ENCODE data around the gene RPS19. TPM values are rescaled to one million over a fixed set of nuclear protein-coding genes. Genes with fewer than 3 reads are reported as not detected.

The RPS19 gene
- total RNA-seq, 1 experiment from 2014 or later = 1,830 TPM

DNA sequence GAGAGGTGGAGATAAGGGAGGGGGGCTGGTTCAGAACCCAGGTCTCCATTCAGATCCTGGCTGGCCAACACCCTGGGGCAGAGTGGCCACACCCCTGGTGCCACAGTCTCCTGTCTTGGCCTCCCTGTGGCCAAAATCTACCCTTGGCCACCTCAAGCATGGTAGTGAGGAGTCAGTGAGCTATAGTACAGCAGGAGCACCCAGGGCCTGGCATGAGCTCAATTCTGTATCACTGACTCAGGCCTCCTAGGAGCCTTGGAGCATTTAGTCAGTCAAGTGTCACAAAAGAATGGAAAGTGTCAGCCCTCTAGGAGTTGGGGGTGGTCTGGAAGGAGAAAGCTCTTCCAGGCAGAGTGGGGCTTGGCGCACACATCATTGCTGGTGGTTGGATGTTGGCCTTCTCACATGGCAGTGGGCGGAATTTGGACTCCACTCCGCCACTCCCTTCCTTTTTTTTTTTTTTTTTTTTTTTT lies 10.4 kb downstream of the RPS19 start:
- H3K4me3 ChIP-seq (ENCODE audit: low read length) = no peak overlapping the region
- CTCF ChIA-PET = interaction anchor here (0.7 kb wide), 1 partner anchor 36 kb away, joined by 9 read pairs; no protein-coding TSS in a partner anchor
- BruUV-seq (replicated peaks) = no TSS peak
- H3F3A ChIP-seq (ENCODE audit: low read length, unreplicated experiment) = no peaks in the 10 kb centered on the region
- H3K27ac ChIP-seq (ENCODE audit: low read length) = no peak overlapping the region
- H3K9ac ChIP-seq (ENCODE audit: low read length) = no peak overlapping the region
- H3K9me2 ChIP-seq (replicated peaks; ENCODE audit: low read length) = no peaks in the 10 kb centered on the region
- POLR2A ChIA-PET (ENCODE audit: unreplicated experiment) = interaction anchor here (0.5 to 0.6 kb wide), 2 partner anchors 32 to 532 kb away, joined by 4 read pairs; no protein-coding TSS in a partner anchor
- DNase-seq (peak; percentile 40), ATAC-seq (peak; percentile 26)
- intact Hi-C loops (cut with micrococcal nuclease) = loop anchor here (5.0 kb wide), 2 partner anchors 67 to 87 kb away; partner anchors contain the start of gene RABAC1
- H4K20me1 ChIP-seq (ENCODE audit: low read length) = peaks cover 28% of the 10 kb centered on the region
- no peaks in the 10 kb centered on the region for H3K4me1 ChIP-seq (ENCODE audit: insufficient read depth, low read length)
- no peaks in the 10 kb centered on the region for H3K27me3 ChIP-seq (ENCODE audit: low read length)
- H3K36me3 ChIP-seq (ENCODE audit: low read depth, low read length) = peaks cover 41% of the 10 kb centered on the region
- H3K9me3 ChIP-seq (ENCODE audit: low read length) = no peaks in the 10 kb centered on the region
- H2AFZ ChIP-seq (ENCODE audit: low read length) = no peak overlapping the region
- H3K79me2 ChIP-seq (ENCODE audit: low read length) = peaks cover 16% of the 10 kb centered on the region
- TF ChIP-seq EZH2phosphoT487 (IDR thresholded peaks at IDR 0.05; ENCODE audit: borderline replicate concordance, low read length) = no peak
- TF ChIP-seq, protein P1, sequence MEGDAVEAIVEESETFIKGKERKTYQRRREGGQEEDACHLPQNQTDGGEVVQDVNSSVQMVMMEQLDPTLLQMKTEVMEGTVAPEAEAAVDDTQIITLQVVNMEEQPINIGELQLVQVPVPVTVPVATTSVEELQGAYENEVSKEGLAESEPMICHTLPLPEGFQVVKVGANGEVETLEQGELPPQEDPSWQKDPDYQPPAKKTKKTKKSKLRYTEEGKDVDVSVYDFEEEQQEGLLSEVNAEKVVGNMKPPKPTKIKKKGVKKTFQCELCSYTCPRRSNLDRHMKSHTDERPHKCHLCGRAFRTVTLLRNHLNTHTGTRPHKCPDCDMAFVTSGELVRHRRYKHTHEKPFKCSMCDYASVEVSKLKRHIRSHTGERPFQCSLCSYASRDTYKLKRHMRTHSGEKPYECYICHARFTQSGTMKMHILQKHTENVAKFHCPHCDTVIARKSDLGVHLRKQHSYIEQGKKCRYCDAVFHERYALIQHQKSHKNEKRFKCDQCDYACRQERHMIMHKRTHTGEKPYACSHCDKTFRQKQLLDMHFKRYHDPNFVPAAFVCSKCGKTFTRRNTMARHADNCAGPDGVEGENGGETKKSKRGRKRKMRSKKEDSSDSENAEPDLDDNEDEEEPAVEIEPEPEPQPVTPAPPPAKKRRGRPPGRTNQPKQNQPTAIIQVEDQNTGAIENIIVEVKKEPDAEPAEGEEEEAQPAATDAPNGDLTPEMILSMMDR (conservative IDR thresholded peaks at IDR 0.05; ENCODE audit: low read depth, low read length) = no peak
- H3K4me2 ChIP-seq (ENCODE audit: low read length) = no peak overlapping the region

DNA sequence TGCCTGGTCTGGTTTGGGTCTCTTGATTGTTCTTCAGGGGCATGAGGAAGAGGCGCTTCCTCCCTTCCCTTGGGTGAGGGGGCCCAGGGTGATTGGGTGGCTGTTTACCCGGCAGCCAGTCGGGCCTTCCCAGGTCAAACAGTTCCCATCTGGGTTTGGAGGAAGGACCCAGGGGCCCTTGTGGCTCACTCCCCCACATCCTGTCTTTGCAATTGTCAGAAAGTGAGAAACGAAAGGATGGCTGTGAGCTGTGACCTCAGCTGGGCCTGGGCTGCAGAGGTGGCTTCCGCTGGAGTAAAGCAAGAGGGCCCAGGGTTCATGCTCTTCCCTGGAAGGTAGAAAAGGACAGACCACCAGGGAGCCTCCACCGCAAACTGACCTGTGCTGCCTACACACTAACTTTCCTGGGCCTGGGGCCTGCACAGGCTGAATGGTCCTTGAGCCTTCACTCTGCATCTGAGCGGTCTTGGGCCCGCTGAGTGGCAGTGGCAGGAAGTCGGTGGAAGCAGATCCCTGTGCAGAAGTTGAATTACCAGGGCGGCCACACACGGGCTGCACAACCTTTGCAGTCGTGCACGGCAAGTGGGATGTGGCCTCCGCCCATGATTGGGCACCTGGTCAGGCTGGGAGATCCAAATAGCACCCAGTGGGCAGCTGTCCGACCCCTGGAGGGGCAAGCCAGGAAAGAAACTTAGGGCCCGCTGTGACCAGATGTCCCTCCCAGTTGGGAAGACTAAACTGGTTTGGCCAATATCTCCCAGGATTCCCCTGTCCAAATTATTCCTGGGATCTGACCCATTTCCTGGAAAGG lies 11.7 kb downstream of the RPS19 start:
- ChIA-PET CTCF (no interaction called here), POLR2A (ENCODE audit: unreplicated experiment) (no interaction called here)
- peaks cover 3% of the 10 kb centered on the region; the same call in 1 of the 2 replicates for H3K4me1 ChIP-seq (ENCODE audit: insufficient read depth, low read length)
- no peaks in the 10 kb centered on the region for H3K9me3 ChIP-seq (ENCODE audit: low read length)
- DNase-seq = no peak
- intact Hi-C loops (cut with micrococcal nuclease) = loop anchor here (5.0 kb wide), 2 partner anchors 66 to 86 kb away; partner anchors contain the start of gene RABAC1
- H3F3A ChIP-seq (ENCODE audit: low read length, unreplicated experiment) = no peaks in the 10 kb centered on the region
- no peaks in the 10 kb centered on the region for H3K27me3 ChIP-seq (ENCODE audit: low read length)
- H3K9ac ChIP-seq (ENCODE audit: low read length) = no peak overlapping the region
- no peak overlapping the region for H3K4me3 ChIP-seq (ENCODE audit: low read length)
- ATAC-seq = no peak
- no peak overlapping the region for H2AFZ ChIP-seq (ENCODE audit: low read length)
- BruUV-seq (replicated peaks) = no TSS peak
- no peak overlapping the region for H3K4me2 ChIP-seq (ENCODE audit: low read length)
- H4K20me1 ChIP-seq (ENCODE audit: low read length) = peaks cover 23% of the 10 kb centered on the region
- H3K79me2 ChIP-seq (ENCODE audit: low read length) = peaks cover 8% of the 10 kb centered on the region; the same call in 1 of the 2 replicates
- no peak overlapping the region for H3K27ac ChIP-seq (ENCODE audit: low read length)
- H3K36me3 ChIP-seq (ENCODE audit: low read depth, low read length) = peaks cover 35% of the 10 kb centered on the region
- TF ChIP-seq EZH2phosphoT487 (IDR thresholded peaks at IDR 0.05; ENCODE audit: borderline replicate concordance, low read length) = no peak
- TF ChIP-seq EZH2 (IDR thresholded peaks at IDR 0.05; ENCODE audit: low read length, unreplicated experiment) = no peak
- TF ChIP-seq, protein P1 (conservative IDR thresholded peaks at IDR 0.05; ENCODE audit: low read depth, low read length) = no peak
- H3K9me2 ChIP-seq (replicated peaks; ENCODE audit: low read length) = no peaks in the 10 kb centered on the region

DNA sequence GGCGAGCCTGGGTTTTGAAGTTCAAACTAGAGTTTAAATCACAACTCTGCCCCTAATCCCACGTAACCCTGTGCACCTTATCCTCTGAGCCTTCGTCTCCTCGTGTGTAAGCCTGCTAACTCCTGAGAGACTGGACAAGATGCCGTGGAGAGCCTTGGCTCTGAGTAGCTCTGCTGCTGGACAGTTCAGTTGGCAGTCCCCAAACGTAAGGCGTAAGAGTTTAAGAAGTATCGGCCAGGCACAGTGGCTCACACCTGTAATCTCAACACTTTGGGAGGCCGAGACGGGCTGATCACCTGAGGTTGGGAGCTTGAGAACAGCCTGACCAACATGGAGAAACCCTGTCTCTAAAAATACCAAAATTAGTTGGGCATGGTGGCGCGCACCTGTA lies 12.3 kb downstream of the RPS19 start:
- intact Hi-C loops (cut with micrococcal nuclease) = loop anchor here (5.0 kb wide), 2 partner anchors 65 to 85 kb away; partner anchors contain the start of gene RABAC1
- Histone ChIP-seq H3K79me2 (ENCODE audit: low read length) (peaks cover 8% of the 10 kb centered on the region; the same call in 1 of the 2 replicates), H3K36me3 (ENCODE audit: low read depth, low read length) (peaks cover 35% of the 10 kb centered on the region), H2AFZ (ENCODE audit: low read length) (no peak overlapping the region), H3K27me3 (ENCODE audit: low read length) (no peaks in the 10 kb centered on the region), H3K9me2 (replicated peaks; ENCODE audit: low read length) (no peaks in the 10 kb centered on the region), H4K20me1 (ENCODE audit: low read length) (peaks cover 23% of the 10 kb centered on the region), H3K4me2 (ENCODE audit: low read length) (no peak overlapping the region), H3K4me1 (ENCODE audit: insufficient read depth, low read length) (peaks cover 8% of the 10 kb centered on the region; the same call in 1 of the 2 replicates), H3K27ac (ENCODE audit: low read length) (no peak overlapping the region), H3F3A (ENCODE audit: low read length, unreplicated experiment) (no peaks in the 10 kb centered on the region), H3K4me3 (ENCODE audit: low read length) (no peak overlapping the region), H3K9me3 (ENCODE audit: low read length) (no peaks in the 10 kb centered on the region), H3K9ac (ENCODE audit: low read length) (no peak overlapping the region)
- no peak for DNase-seq
- ChIA-PET POLR2A (ENCODE audit: unreplicated experiment) (no interaction called here), CTCF (no interaction called here)
- ATAC-seq = no peak
- BruUV-seq (replicated peaks) = TSS peak; percentile 19
- TF ChIP-seq EZH2 (IDR thresholded peaks at IDR 0.05; ENCODE audit: low read length, unreplicated experiment) (no peak), EZH2phosphoT487 (IDR thresholded peaks at IDR 0.05; ENCODE audit: borderline replicate concordance, low read length) (no peak)
- TF ChIP-seq, protein P1 (conservative IDR thresholded peaks at IDR 0.05; ENCODE audit: low read depth, low read length) = no peak

All from PC-3 (cell line).